ENCODE results near the gene MGA. TPM values are rescaled to one million over a fixed set of nuclear protein-coding genes. Genes with fewer than 3 reads are reported as not detected.

MGA gene
- total RNA-seq, 1 donor from 2014 or later = 25.3 TPM

- Histone ChIP-seq H3K9me3 (no peaks in the 10 kb centered on the region), H3K27ac (no peak overlapping the region), H3K36me3 (no peaks in the 10 kb centered on the region), H3K27me3 (no peaks in the 10 kb centered on the region), H3K4me3 (no peak overlapping the region), H3K4me1 (no peaks in the 10 kb centered on the region)
- no peak for DNase-seq (ENCODE audit: low spot score in 2 of 2)
- intact Hi-C loops (cut with DNase I) = no loop called here
- TF ChIP-seq CTCF (IDR thresholded peaks at IDR 0.05) = no peak
Observed at GRCh38 chr15:41634072-41634626, 26.1 kb upstream of the MGA start.

- no peak for DNase-seq (ENCODE audit: low spot score in 2 of 2)
- peaks cover 0 to 3% of the 10 kb centered on the region in 2 donors for H3K36me3 ChIP-seq
- no peaks in the 10 kb centered on the region for H3K9me3 ChIP-seq
- H3K4me3 ChIP-seq = no peak overlapping the region
- intact Hi-C loops (cut with DNase I) = no loop called here
- no peak overlapping the region for H3K27ac ChIP-seq
- no peaks in the 10 kb centered on the region for H3K27me3 ChIP-seq
- no peak for TF ChIP-seq CTCF (IDR thresholded peaks at IDR 0.05)
- no peaks in the 10 kb centered on the region for H3K4me1 ChIP-seq
Observed at GRCh38 chr15:41637086-41637485, 23.1 kb upstream of the MGA start.

GRCh38 chr15:41640985-41641384 is 19.2 kb upstream of the MGA start:
- no peaks in the 10 kb centered on the region for H3K9me3 ChIP-seq
- peaks cover 0 to 3% of the 10 kb centered on the region in 2 donors for H3K36me3 ChIP-seq
- intact Hi-C loops (cut with DNase I) = no loop called here
- H3K27ac ChIP-seq = no peak overlapping the region
- no peak for DNase-seq (ENCODE audit: low spot score in 2 of 2)
- H3K4me3 ChIP-seq = no peak overlapping the region
- no peaks in the 10 kb centered on the region for H3K4me1 ChIP-seq
- no peak for TF ChIP-seq CTCF (IDR thresholded peaks at IDR 0.05)
- H3K27me3 ChIP-seq = no peaks in the 10 kb centered on the region

- intact Hi-C loops (cut with DNase I) = no loop called here
Observed at GRCh38 chr15:41647262-41647661, 12.9 kb upstream of the MGA start.

GRCh38 chr15:41648097-41648496 is 12.1 kb upstream of the MGA start:
- H3K36me3 ChIP-seq = no peaks in the 10 kb centered on the region
- H3K9me3 ChIP-seq = no peaks in the 10 kb centered on the region
- no peak overlapping the region for H3K27ac ChIP-seq
- no peaks in the 10 kb centered on the region for H3K4me1 ChIP-seq
- no peaks in the 10 kb centered on the region for H3K27me3 ChIP-seq
- TF ChIP-seq CTCF (IDR thresholded peaks at IDR 0.05) = no peak
- no peak for DNase-seq (ENCODE audit: low spot score in 2 of 2)
- intact Hi-C loops (cut with DNase I) = no loop called here
- H3K4me3 ChIP-seq = no peak overlapping the region

More at GRCh38 chr15:41647262-41647661, 12.9 kb upstream of the MGA start:
- Histone ChIP-seq H3K27ac (no peak overlapping the region), H3K9me3 (no peaks in the 10 kb centered on the region), H3K4me1 (no peaks in the 10 kb centered on the region), H3K4me3 (no peak overlapping the region), H3K36me3 (no peaks in the 10 kb centered on the region), H3K27me3 (no peaks in the 10 kb centered on the region)
- TF ChIP-seq CTCF (IDR thresholded peaks at IDR 0.05) = no peak
- no peak for DNase-seq (ENCODE audit: low spot score in 2 of 2)

- Histone ChIP-seq H3K36me3 (no peaks in the 10 kb centered on the region), H3K27me3 (no peaks in the 10 kb centered on the region), H3K9me3 (no peaks in the 10 kb centered on the region), H3K4me1 (no peaks in the 10 kb centered on the region), H3K27ac (no peak overlapping the region), H3K4me3 (no peak overlapping the region)
- intact Hi-C loops (cut with DNase I) = no loop called here
- no peak for DNase-seq (ENCODE audit: low spot score in 2 of 2)
- TF ChIP-seq CTCF (IDR thresholded peaks at IDR 0.05) = no peak
Observed at GRCh38 chr15:41648770-41649169, 11.4 kb upstream of the MGA start.

All from ascending aorta (tissue), 2 donors.